ENCODE data around the gene NUP98.

DNA sequence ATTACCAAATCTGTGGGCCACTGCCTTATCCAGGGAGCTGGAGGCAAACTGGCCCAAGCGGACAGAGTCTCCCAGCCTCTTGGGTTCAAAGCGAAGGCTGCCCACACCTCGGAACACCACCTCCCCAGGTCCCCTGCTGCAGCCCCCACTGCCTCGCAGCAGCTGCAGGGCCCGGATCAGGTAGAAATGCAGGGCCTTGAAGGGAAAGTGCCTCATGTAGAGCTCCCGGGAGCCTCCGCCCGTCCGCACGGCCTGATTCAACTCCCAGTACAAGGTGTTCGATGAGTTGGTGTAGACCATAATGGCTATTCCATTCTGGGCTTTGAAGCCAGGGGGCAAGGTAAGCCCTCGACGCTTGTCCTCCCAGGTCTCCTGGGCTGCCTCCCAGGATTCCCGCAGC lies 157.5 kb downstream of the NUP98 start:
- TF ChIP-seq POLR2A (IDR thresholded peaks at IDR 0.05; ENCODE audit: low read depth, low read length) (no peak), TAF1 (IDR thresholded peaks at IDR 0.05; ENCODE audit: low read depth, low read length) (no peak), POLR2AphosphoS5 (IDR thresholded peaks at IDR 0.05; ENCODE audit: low read depth, low read length) (no peak), SPI1 (IDR thresholded peaks at IDR 0.05; ENCODE audit: low read depth, low read length) (no peak), PAX5 (IDR thresholded peaks at IDR 0.05; ENCODE audit: insufficient read depth, low read length, severe bottlenecking) (no peak), POU2F2 (IDR thresholded peaks at IDR 0.05; ENCODE audit: low read depth, low read length) (no peak)

Measured in GM12891 (cell line).